Karpas-422 (cell line): ENCODE data around the gene RTN4RL2. TPM values are rescaled to one million over a fixed set of nuclear protein-coding genes. Genes with fewer than 3 reads are reported as not detected.
A peak's percentile ranks its signal among the peaks of the same experiment; 100 is the strongest.

Experiments
- DNase-seq: peaks from one replicate; pipeline ENCODE4 v3.0.0-alpha.2; 2015
- H2AFZ ChIP-seq: fragments of 200-600 bp; sonication (generic); 2 replicates; pipeline ENCODE4 v1.6.1; 2014; ENCODE audit warnings: antibody characterized with exemption, low read length, mixed read lengths
- H3K27ac ChIP-seq: fragments of 200-600 bp; sonication (generic); 2 replicates; pipeline ENCODE4 v1.5.1; 2014; ENCODE audit warnings: mild to moderate bottlenecking, low read length, moderate library complexity
- H3K27me3 ChIP-seq: fragments of 200-600 bp; sonication (generic); 2 replicates; pipeline ENCODE4 v1.6.1; 2014; ENCODE audit warnings: low read length, mixed read lengths
- H3K36me3 ChIP-seq: fragments of 200-600 bp; sonication (generic); 2 replicates; pipeline ENCODE4 v1.6.1; 2014; ENCODE audit warnings: low read length, mixed read lengths; ENCODE audit not compliant: insufficient read depth
- H3K4me1 ChIP-seq: fragments of 200-600 bp; sonication (generic); 2 replicates; pipeline ENCODE4 v1.6.1; 2014; ENCODE audit warnings: mild to moderate bottlenecking, low read length, mixed read lengths
- H3K4me2 ChIP-seq: fragments of 200-600 bp; sonication (generic); 2 replicates; pipeline ENCODE4 v1.6.1; 2014; ENCODE audit warnings: low read length, low read depth, mild to moderate bottlenecking; ENCODE audit not compliant: poor library complexity, severe bottlenecking
- H3K4me3 ChIP-seq: fragments of 200-600 bp; sonication (generic); 2 replicates; pipeline ENCODE4 v1.5.1; 2014; ENCODE audit warnings: mild to moderate bottlenecking, antibody characterized with exemption, low read length, mixed read lengths
- H3K79me2 ChIP-seq: fragments of 200-600 bp; sonication (generic); 2 replicates; pipeline ENCODE4 v1.6.1; 2014; ENCODE audit warnings: mild to moderate bottlenecking, low read length, mixed read lengths
- H3K9ac ChIP-seq: fragments of 200-600 bp; sonication (generic); 2 replicates; pipeline ENCODE4 v1.6.0; 2014; ENCODE audit warnings: low read length
- H3K9me2 ChIP-seq: fragments of 200-600 bp; sonication (generic), shearing (Covaris generic); replicated peaks from 2 replicates; pipeline ENCODE4 v1.6.0; 2014; ENCODE audit warnings: mild to moderate bottlenecking, low read length, moderate library complexity; ENCODE audit not compliant: insufficient read depth
- H3K9me3 ChIP-seq: fragments of 300-700, 200-600 bp; sonication (generic); 2 replicates; pipeline ENCODE4 v1.6.1; 2014; ENCODE audit warnings: low read length, mixed read lengths
- H4K20me1 ChIP-seq: fragments of 200-600 bp; sonication (generic); 2 replicates; pipeline ENCODE4 v1.6.1; 2014; ENCODE audit warnings: mild to moderate bottlenecking, antibody characterized with exemption, low read length, low read depth; ENCODE audit not compliant: insufficient read depth
- total RNA-seq: library from RNA; depleted of rRNA; stranded (reverse); fragments of >200 nt; shearing (Covaris generic); gene quantifications from 2 replicates; pipeline ENCODE4 v1.2.3, GENCODE V29; 2014; ENCODE audit warnings: low replicate concordance

The RTN4RL2 gene
- total RNA-seq, 1 experiment from 2014 or later: not detected

DNA sequence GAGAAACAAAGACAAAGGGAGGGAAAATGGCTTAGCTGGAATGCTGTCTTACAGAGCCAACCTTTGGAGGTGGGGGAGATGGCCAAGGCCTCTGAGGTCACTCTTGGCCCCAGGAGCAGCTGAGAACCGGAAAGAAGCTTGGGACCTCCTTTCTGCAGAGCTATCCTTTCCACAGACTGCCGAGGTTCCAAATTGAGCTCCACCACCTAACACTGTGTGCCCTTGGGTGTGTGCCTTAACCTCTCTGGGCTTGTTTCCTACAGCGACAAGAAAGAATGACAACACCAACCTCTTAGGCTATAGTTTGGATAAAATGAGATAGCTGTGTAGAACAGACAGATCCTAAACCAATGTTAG, 23.2 kb downstream of the RTN4RL2 start:
- H3K36me3 ChIP-seq: peaks cover 38% of the 10 kb centered on the region
- no peaks in the 10 kb centered on the region for H3K9me3 ChIP-seq
- peaks cover 12% of the 10 kb centered on the region; the same call in 1 of the 2 replicates for H4K20me1 ChIP-seq
- H3K9ac ChIP-seq: no peak overlapping the region
- no peak overlapping the region for H3K4me2 ChIP-seq
- H3K4me1 ChIP-seq: peaks cover 32% of the 10 kb centered on the region
- H3K4me3 ChIP-seq: no peak overlapping the region
- no peak overlapping the region for H2AFZ ChIP-seq
- H3K9me2 ChIP-seq: no peaks in the 10 kb centered on the region
- DNase-seq: no peak
- no peaks in the 10 kb centered on the region for H3K79me2 ChIP-seq
- H3K27me3 ChIP-seq: no peaks in the 10 kb centered on the region
- no peak overlapping the region for H3K27ac ChIP-seq

DNA sequence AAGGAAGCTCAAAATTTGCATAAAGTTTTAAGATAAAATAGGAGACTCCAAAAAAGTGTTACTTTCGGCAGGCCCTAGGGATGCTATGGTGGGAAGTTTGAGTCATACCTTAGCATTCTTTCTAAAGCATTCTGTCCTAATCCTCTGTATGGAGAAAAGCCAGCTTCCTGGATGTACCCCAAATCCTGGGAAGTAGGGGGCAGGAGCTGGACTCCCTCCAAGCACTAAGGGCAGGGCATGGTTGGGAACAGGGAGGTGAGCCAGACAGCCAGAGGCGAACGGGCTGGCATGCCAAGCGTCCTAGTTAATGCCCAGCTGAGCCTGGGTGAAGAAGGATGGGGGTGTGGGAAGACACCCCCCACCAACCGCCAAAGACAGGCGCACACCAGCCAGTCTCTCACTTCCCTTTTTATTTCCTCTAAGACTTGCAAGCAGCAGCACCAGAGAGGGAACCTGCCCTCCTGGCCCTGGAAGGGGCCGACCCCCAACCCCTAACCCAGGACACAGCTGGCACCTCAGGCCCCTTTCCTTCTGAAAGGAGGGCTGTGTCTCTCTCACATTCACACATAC, 23.9 kb downstream of the RTN4RL2 start:
- peak; percentile 66 for DNase-seq
- Histone ChIP-seq H3K4me3 (no peak overlapping the region), H4K20me1 (peaks cover 11% of the 10 kb centered on the region; the same call in 1 of the 2 replicates), H2AFZ (no peak overlapping the region), H3K27me3 (no peaks in the 10 kb centered on the region), H3K9ac (peak overlapping the region; percentile 32; the same call in 1 of the 2 replicates), H3K27ac (no peak overlapping the region), H3K79me2 (no peaks in the 10 kb centered on the region), H3K4me1 (peaks cover 32% of the 10 kb centered on the region), H3K4me2 (peak overlapping the region; percentile 17), H3K9me3 (no peaks in the 10 kb centered on the region), H3K9me2 (no peaks in the 10 kb centered on the region), H3K36me3 (peaks cover 43% of the 10 kb centered on the region)

DNA sequence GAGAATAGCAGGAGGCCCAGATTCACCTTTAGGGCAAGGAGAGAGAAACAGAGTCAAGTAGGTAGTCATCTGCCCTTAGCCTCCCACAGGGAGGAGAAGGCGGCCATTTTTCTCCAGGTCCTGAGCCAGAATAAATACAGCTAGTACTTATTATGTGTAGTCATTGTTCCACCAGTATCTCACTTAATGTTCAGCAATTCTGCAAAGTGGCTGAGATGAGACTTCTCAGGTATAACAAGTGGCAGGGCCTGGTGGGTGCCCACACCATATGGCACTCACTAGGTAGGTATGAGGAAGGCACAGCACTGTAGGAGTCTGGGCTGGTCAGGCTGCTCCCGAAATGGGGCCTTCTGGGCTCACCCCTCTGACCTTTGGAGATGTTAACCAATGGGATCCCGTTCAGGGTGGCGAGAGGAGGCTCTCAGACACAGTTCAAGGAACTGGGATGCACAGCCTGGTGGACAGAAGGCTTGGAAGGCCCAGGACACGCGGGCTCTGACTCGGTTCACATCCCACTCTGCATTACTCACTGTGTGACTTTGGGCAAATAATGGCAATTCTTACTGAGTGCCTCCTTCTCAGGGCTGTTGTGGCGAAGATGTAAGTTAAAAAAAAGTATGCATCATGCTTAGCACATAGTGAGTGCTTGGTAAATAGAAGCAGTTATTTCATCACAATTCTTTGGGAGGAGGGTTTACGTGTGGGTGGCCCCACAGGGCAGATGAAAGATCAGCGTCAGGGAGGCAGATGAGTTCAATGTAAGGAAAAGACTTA, 25.1 kb downstream of the RTN4RL2 start:
- Histone ChIP-seq H3K9me2 (no peaks in the 10 kb centered on the region), H3K27ac (no peak overlapping the region), H3K9me3 (no peaks in the 10 kb centered on the region), H3K27me3 (no peaks in the 10 kb centered on the region), H3K4me2 (no peak overlapping the region), H3K4me1 (peaks cover 24% of the 10 kb centered on the region), H3K4me3 (no peak overlapping the region), H3K9ac (no peak overlapping the region), H4K20me1 (peaks cover 6% of the 10 kb centered on the region; the same call in 1 of the 2 replicates), H2AFZ (no peak overlapping the region), H3K79me2 (no peaks in the 10 kb centered on the region), H3K36me3 (peaks cover 51% of the 10 kb centered on the region)
- DNase-seq: no peak

DNA sequence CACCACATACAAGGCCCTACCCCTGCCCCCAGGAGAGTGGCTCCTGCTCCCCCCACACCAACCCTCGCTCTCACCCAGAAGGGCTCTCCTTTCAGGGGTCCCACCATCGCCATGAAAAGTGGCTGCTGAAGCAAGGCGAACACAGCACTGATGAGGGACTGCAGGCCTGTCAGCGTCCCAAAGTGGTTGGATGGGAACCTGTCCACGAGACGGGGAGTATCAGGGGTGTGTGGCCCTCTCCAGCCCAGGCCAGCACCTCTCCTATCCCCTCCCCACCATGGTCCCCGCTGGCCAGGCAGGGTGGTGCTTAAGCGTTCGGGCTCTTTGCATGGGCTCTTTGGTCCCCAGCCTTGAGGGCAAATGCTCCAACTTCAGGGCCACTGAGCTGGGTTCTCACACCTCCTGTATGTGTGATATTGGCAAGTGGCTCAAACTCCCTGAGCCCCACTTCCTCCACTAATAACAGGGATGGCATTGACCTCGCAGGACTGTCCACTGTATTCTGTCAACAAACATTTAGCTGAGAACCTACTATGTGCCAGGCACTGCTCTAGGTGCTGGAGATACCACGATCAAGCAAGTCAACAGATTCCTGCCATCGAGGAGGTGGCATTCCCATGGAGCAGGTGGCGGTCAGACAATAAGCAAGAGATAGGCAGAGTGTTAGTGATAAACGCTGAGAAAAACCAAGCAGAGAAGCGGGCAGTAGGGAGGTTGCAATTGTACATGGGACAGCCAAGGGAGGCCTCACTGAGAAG, 26.9 kb downstream of the RTN4RL2 start:
- H3K4me1 ChIP-seq: peaks cover 24% of the 10 kb centered on the region
- H3K9ac ChIP-seq: no peak overlapping the region
- no peak overlapping the region for H2AFZ ChIP-seq
- no peak overlapping the region for H3K4me2 ChIP-seq
- H3K36me3 ChIP-seq: peaks cover 66% of the 10 kb centered on the region
- no peaks in the 10 kb centered on the region for H3K27me3 ChIP-seq
- H3K9me2 ChIP-seq: no peaks in the 10 kb centered on the region
- H3K27ac ChIP-seq: no peak overlapping the region
- DNase-seq: no peak
- H3K4me3 ChIP-seq: no peak overlapping the region
- no peaks in the 10 kb centered on the region for H3K9me3 ChIP-seq
- peaks cover 1% of the 10 kb centered on the region; the same call in 1 of the 2 replicates for H4K20me1 ChIP-seq
- no peaks in the 10 kb centered on the region for H3K79me2 ChIP-seq

DNA sequence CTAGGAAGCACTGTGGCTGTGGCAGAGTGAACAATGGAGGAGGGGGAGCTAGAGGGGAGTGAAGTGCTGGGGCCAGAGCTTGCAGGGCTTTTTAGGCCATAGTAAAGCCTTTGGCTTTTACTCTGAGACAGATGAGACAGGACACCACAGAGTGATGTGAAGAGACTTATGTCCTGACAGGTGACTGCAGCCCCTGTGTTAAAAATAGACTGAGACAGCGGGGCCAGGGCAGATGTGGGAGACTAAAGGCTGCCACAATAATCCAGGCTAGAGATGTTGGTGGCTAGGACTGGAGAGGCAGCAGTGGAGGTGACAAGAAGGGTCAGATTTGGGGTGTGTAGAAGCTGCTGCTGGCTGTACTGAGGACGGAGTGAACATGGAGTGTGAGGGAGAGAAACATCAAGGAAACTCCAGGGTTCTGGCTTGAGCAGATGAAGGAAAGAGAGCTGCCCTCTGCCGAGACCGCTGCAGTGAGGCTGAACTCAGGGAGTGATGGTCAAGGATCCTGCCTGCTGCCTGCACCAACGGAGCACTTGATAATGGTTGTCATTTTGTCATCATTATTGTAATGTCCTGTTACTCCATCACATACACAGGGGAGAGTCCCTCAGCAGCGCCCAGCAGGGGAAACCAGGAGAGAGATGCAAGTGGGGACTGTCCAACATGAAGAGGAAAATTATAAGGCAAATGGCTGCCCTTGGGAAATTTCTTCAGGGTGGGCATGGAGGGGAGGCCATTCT, 27.8 kb downstream of the RTN4RL2 start:
- no peaks in the 10 kb centered on the region for H3K9me2 ChIP-seq
- H2AFZ ChIP-seq: no peak overlapping the region
- H3K27me3 ChIP-seq: no peaks in the 10 kb centered on the region
- peaks cover 24% of the 10 kb centered on the region for H3K4me1 ChIP-seq
- no peak overlapping the region for H3K4me3 ChIP-seq
- H3K36me3 ChIP-seq: peaks cover 66% of the 10 kb centered on the region
- no peak for DNase-seq
- H3K79me2 ChIP-seq: no peaks in the 10 kb centered on the region
- H3K27ac ChIP-seq: no peak overlapping the region
- no peaks in the 10 kb centered on the region; the same call in 1 of the 2 replicates for H4K20me1 ChIP-seq
- H3K9ac ChIP-seq: no peak overlapping the region
- no peak overlapping the region for H3K4me2 ChIP-seq
- H3K9me3 ChIP-seq: no peaks in the 10 kb centered on the region

DNA sequence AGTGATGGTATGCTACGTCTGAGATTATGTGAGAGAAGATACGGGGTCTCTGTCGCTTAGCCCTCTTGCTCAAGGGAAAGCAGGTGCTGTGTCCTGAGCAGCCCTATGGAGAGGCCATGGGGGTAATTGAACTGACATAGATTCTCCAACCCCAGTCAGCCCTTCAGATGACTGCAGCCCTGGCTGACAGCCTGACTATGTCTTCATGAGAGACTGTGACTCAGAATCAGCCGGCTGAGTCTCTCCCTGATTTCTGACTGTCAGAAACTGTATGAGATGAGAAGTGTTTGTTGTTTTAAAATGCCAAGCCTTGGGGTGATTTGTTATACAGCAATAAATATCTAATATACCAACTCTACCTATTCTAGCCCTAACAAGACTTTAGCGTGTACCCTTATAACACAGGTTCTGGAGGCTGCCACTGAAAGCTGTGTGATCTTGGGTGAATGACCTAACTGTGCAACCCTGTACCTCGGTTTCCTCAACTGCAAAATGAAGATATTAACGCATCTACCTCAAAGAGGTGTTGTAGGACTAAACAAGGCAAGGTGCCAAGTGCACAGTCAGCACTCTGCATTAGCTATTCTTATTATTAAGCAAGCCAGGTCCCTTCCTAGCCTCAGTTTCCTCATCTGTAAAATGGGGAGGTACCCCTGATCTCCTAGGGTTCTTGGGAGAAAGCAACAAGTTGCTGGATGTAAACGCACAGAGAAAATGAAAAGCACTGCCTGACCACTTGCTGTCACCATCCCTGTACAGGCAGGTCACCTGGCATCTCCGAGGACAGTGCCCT, 30.3 kb downstream of the RTN4RL2 start:
- no peak for DNase-seq
- Histone ChIP-seq H3K9me3 (no peaks in the 10 kb centered on the region), H2AFZ (no peak overlapping the region), H3K4me1 (peaks cover 5% of the 10 kb centered on the region), H4K20me1 (no peaks in the 10 kb centered on the region; the same call in 1 of the 2 replicates), H3K79me2 (no peaks in the 10 kb centered on the region), H3K36me3 (peaks cover 41% of the 10 kb centered on the region), H3K27me3 (no peaks in the 10 kb centered on the region), H3K27ac (no peak overlapping the region), H3K4me2 (no peak overlapping the region), H3K4me3 (no peak overlapping the region), H3K9me2 (no peaks in the 10 kb centered on the region), H3K9ac (no peak overlapping the region)

DNA sequence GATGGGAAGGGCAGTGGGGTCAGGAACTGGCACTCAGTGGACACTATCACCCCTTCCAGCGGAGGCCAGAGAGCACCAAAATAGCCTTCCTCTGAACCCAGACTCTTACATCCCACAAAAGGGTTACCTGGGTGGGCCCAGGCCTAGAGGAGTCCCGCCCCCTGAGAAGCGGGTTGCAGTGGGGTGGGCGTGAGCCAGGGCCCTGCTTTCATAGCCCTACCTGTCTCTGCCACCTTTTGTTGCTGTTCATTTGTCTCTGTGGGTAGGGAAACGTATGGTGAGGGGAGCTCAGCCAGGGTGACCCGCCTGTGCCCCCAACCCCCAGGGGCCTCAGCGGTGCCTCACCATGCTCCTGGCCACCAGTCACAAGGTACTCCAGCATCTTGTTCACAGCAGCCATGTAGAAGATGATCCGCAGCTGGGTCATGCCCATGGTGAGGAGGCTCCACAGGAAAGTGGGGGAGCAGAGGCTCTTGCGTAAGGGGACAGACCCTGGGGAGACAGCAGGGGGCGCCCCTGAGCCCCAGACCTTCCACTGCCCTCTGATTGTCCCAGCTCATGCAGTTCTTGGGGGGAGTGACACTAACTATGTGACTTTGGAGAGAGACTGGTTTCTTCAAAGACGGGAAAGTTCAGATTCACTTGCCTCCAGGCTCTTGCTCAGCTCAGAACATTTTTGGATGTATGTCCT, 31.2 kb downstream of the RTN4RL2 start:
- peaks cover 43% of the 10 kb centered on the region for H3K36me3 ChIP-seq
- H3K9me3 ChIP-seq: no peaks in the 10 kb centered on the region
- no peaks in the 10 kb centered on the region; the same call in 1 of the 2 replicates for H4K20me1 ChIP-seq
- no peak overlapping the region for H3K4me3 ChIP-seq
- no peaks in the 10 kb centered on the region; the same call in 1 of the 2 replicates for H3K4me1 ChIP-seq
- no peaks in the 10 kb centered on the region for H3K79me2 ChIP-seq
- no peaks in the 10 kb centered on the region for H3K27me3 ChIP-seq
- H3K9ac ChIP-seq: no peak overlapping the region
- no peak overlapping the region for H2AFZ ChIP-seq
- no peak overlapping the region for H3K4me2 ChIP-seq
- no peaks in the 10 kb centered on the region for H3K9me2 ChIP-seq
- DNase-seq: peak; percentile 81
- no peak overlapping the region for H3K27ac ChIP-seq
